Calu3 (cell line): ENCODE data around the gene PLPP6. TPM values are rescaled to one million over a fixed set of nuclear protein-coding genes. Genes with fewer than 3 reads are reported as not detected.
A peak's percentile ranks its signal among the peaks of the same experiment; 100 is the strongest.

Source experiments
- BruUV-seq: library from RNA; stranded (reverse); fragments of 400-500 nt; replicated peaks from 2 replicates; lab custom pipeline; 2021; lab: Mats Ljungman, UMichigan
- CTCF ChIA-PET: fragments of 300-600 bp; sonication (Branson Sonifier 250); formaldehyde crosslinking; loops from one replicate; lab custom pipeline; 2022; ENCODE audit warnings: antibody characterized with exemption; lab: Charles Lee
- DNase-seq: peaks from one replicate; pipeline ENCODE4 v3.0.0; 2022
- H3K27ac Mint-ChIP-seq: one replicate; pipeline ENCODE4 v1.8.0; 2022; ENCODE audit warnings: mixed read lengths; ENCODE audit not compliant: unreplicated experiment
- H3K27me3 Mint-ChIP-seq: one replicate; pipeline ENCODE4 v1.8.0; 2022; ENCODE audit warnings: mixed read lengths; ENCODE audit not compliant: unreplicated experiment
- H3K36me3 Mint-ChIP-seq: one replicate; pipeline ENCODE4 v1.8.0; 2022; ENCODE audit warnings: mild to moderate bottlenecking, moderate library complexity, mixed read lengths; ENCODE audit not compliant: insufficient read depth, unreplicated experiment
- H3K4me1 Mint-ChIP-seq: one replicate; pipeline ENCODE4 v1.8.0; 2022; ENCODE audit warnings: mild to moderate bottlenecking, low read depth, mixed read lengths; ENCODE audit not compliant: unreplicated experiment
- H3K4me3 Mint-ChIP-seq: one replicate; pipeline ENCODE4 v1.8.0; 2022; ENCODE audit warnings: mild to moderate bottlenecking, low read depth, moderate library complexity, mixed read lengths; ENCODE audit not compliant: unreplicated experiment
- H3K9me3 Mint-ChIP-seq: one replicate; pipeline ENCODE4 v1.8.0; 2022; ENCODE audit warnings: low read depth, mixed read lengths; ENCODE audit not compliant: unreplicated experiment
- CTCF ChIP-seq: fragments of 200-600 bp; IDR thresholded peaks from one replicate; pipeline ENCODE4 v1.8.0; 2022; ENCODE audit warnings: antibody characterized with exemption; ENCODE audit not compliant: unreplicated experiment
- intact Hi-C: fragments of 100-400 bp; cut with micrococcal nuclease; formaldehyde crosslinking; loops from one replicate; pipeline ENCODE4 v1.10.0; 2022; ENCODE audit not compliant: unreplicated experiment
- total RNA-seq: library from RNA; stranded (reverse); gene quantifications from 2 replicates; pipeline ENCODE4 v1.2.3, GENCODE V29; 2022

The PLPP6 gene
- total RNA-seq, 1 experiment from 2014 or later: 10.3 TPM

- intact Hi-C loops: no loop called here
- peaks cover 40% of the 10 kb centered on the region for H3K36me3 Mint-ChIP-seq
- H3K27ac Mint-ChIP-seq: peak overlapping the region; percentile 63
- TF ChIP-seq CTCF: no peak
- H3K4me1 Mint-ChIP-seq: peaks cover 22% of the 10 kb centered on the region
- H3K9me3 Mint-ChIP-seq: no peaks in the 10 kb centered on the region
- CTCF ChIA-PET: no interaction called here
- DNase-seq: no peak
- H3K27me3 Mint-ChIP-seq: no peaks in the 10 kb centered on the region
- peak overlapping the region; percentile 79 for H3K4me3 Mint-ChIP-seq
- no TSS peak for BruUV-seq
Observed at GRCh38 chr9:4662989-4663792, 1.1 kb downstream of the PLPP6 start.

GRCh38 chr9:4663956-4664355 is 1.9 kb downstream of the PLPP6 start:
- CTCF ChIA-PET: no interaction called here
- Mint-ChIP-seq H3K9me3 (no peaks in the 10 kb centered on the region), H3K4me1 (peaks cover 22% of the 10 kb centered on the region), H3K27me3 (no peaks in the 10 kb centered on the region), H3K27ac (peak overlapping the region; percentile 63), H3K36me3 (peaks cover 40% of the 10 kb centered on the region), H3K4me3 (peak overlapping the region; percentile 79)
- intact Hi-C loops: no loop called here
- BruUV-seq: TSS peak; percentile 57
- no peak for TF ChIP-seq CTCF
- no peak for DNase-seq

- Mint-ChIP-seq H3K36me3 (peaks cover 40% of the 10 kb centered on the region), H3K4me1 (peaks cover 22% of the 10 kb centered on the region), H3K9me3 (no peaks in the 10 kb centered on the region), H3K27me3 (no peaks in the 10 kb centered on the region), H3K4me3 (peak overlapping the region; percentile 79), H3K27ac (peak overlapping the region; percentile 98)
- no TSS peak for BruUV-seq
- DNase-seq: no peak
- TF ChIP-seq CTCF: no peak
- CTCF ChIA-PET: interaction anchor here (0.7 to 2.4 kb wide), 2 partner anchors 12 to 62 kb away, joined by 5 to 11 read pairs; no protein-coding TSS in a partner anchor
- intact Hi-C loops: no loop called here
Observed at GRCh38 chr9:4665357-4665756, 3.3 kb downstream of the PLPP6 start.

- H3K36me3 Mint-ChIP-seq: peaks cover 40% of the 10 kb centered on the region
- no TSS peak for BruUV-seq
- H3K4me1 Mint-ChIP-seq: peaks cover 22% of the 10 kb centered on the region
- H3K27me3 Mint-ChIP-seq: no peaks in the 10 kb centered on the region
- peak within 1 kb of the TSS; percentile 79 for H3K4me3 Mint-ChIP-seq
- no peak for TF ChIP-seq CTCF
- intact Hi-C loops: no loop called here
- peak; percentile 48 for DNase-seq
- no peaks in the 10 kb centered on the region for H3K9me3 Mint-ChIP-seq
- H3K27ac Mint-ChIP-seq: peak within 1 kb of the TSS; percentile 98
- CTCF ChIA-PET: interaction anchor here (0.6 to 2.4 kb wide), 3 partner anchors 12 to 63 kb away, joined by 3 to 11 read pairs (median 5); no protein-coding TSS in a partner anchor
Observed at GRCh38 chr9:4666042-4666699, 4.1 kb downstream of the PLPP6 start, which contains the start of gene SPATA6L. SPATA6L (minus strand) TSS chr9:4666480; CDS start chr9:4666250, 230 bp downstream.
